CD4-positive, alpha-beta memory T cell (primary cell): ENCODE measurements around the gene NAALADL2. TPM values are rescaled to one million over a fixed set of nuclear protein-coding genes. Genes with fewer than 3 reads are reported as not detected.

ENCODE experiments used
- CTCF ChIA-PET: fragments of 350-600 bp; sonication (Branson Sonifier 250); formaldehyde crosslinking; loops from one replicate; lab custom pipeline; 2021; ENCODE audit warnings: inconsistent platforms; ENCODE audit not compliant: partially characterized antibody; lab: Charles Lee
- POLR2A ChIA-PET: fragments of 350-600 bp; sonication (Branson Sonifier 250); formaldehyde crosslinking; loops from one replicate; lab custom pipeline; 2021; ENCODE audit not compliant: partially characterized antibody; lab: Charles Lee
- DNase-seq, 5 donors: peaks; one replicate each; pipeline versions ENCODE4 v3.0.0 to v3.0.0-alpha.2; 2020 to 2022; ENCODE audit warnings: mixed read lengths in 1 of 5
- H3K27ac ChIP-seq: one replicate; pipeline ENCODE4 v1.7.0; 2013; ENCODE audit warnings: low read depth, low read length
- H3K27me3 ChIP-seq: 2 replicates; pipeline ENCODE4 v1.7.0; 2013; ENCODE audit warnings: mild to moderate bottlenecking, low read length, moderate library complexity; ENCODE audit not compliant: insufficient read depth
- H3K36me3 ChIP-seq: 2 replicates; pipeline ENCODE4 v1.7.0; 2013; ENCODE audit warnings: mild to moderate bottlenecking, low read length, moderate library complexity; ENCODE audit not compliant: insufficient read depth
- H3K4me1 ChIP-seq: 2 replicates; pipeline ENCODE4 v1.7.0; 2013; ENCODE audit warnings: mild to moderate bottlenecking, low read length, moderate library complexity; ENCODE audit not compliant: insufficient read depth
- H3K4me3 ChIP-seq, 2 donors: one replicate each; pipeline ENCODE4 v1.7.0; 2013; ENCODE audit warnings: low read length in 2 of 2, mild to moderate bottlenecking in 1 of 2
- H3K9me3 ChIP-seq, 2 donors: one replicate each; pipeline ENCODE4 v1.7.0; 2013; ENCODE audit warnings: low read length in 2 of 2, control low read depth in 1 of 2; ENCODE audit not compliant: control insufficient read depth in 1 of 2
- H3K27ac Mint-ChIP-seq, 7 donors: one replicate each; pipeline ENCODE4 v1.8.0; 2020 to 2021; ENCODE audit warnings: mixed read lengths in 7 of 7, mild to moderate bottlenecking in 6 of 7, inconsistent platforms in 3 of 7, moderate library complexity in 3 of 7
- H3K27me3 Mint-ChIP-seq, 2 donors: one replicate each; pipeline ENCODE4 v1.8.0; 2020 to 2021; ENCODE audit warnings: mixed read lengths in 2 of 2
- H3K36me3 Mint-ChIP-seq, 2 donors: one replicate each; pipeline ENCODE4 v1.8.0; 2020 to 2021; ENCODE audit warnings: mixed read lengths in 2 of 2, inconsistent platforms in 1 of 2, mild to moderate bottlenecking in 1 of 2
- H3K4me1 Mint-ChIP-seq, 4 donors: one replicate each; pipeline ENCODE4 v1.8.0; 2020 to 2021; ENCODE audit warnings: mixed read lengths in 4 of 4, mild to moderate bottlenecking in 1 of 4
- H3K4me3 Mint-ChIP-seq, 8 donors: one replicate each; pipeline ENCODE4 v1.8.0; 2020 to 2021; ENCODE audit warnings: mixed read lengths in 8 of 8, mild to moderate bottlenecking in 7 of 8, moderate library complexity in 6 of 8, inconsistent platforms in 3 of 8
- H3K9me3 Mint-ChIP-seq, 8 donors: one replicate each; pipeline ENCODE4 v1.8.0; 2020 to 2021; ENCODE audit warnings: mixed read lengths in 8 of 8, mild to moderate bottlenecking in 5 of 8, inconsistent platforms in 3 of 8, moderate library complexity in 1 of 8
- intact Hi-C: fragments of 100-400 bp; cut with micrococcal nuclease; formaldehyde crosslinking; loops from one replicate; pipeline ENCODE4 v1.15.1; 2023
- polyA plus RNA-seq, 2 donors: library from polyadenylated mRNA; unstranded; fragments of 300-500 nt; fragmentation: Illumina TruSeq; gene quantifications; one replicate each; pipeline ENCODE4 v1.2.3, GENCODE V29; 2021
- total RNA-seq, 2 experiments: library from RNA; stranded (reverse); gene quantifications; one replicate each; pipeline ENCODE4 v1.2.3, GENCODE V29; 2021

The NAALADL2 gene
- total and polyA plus RNA-seq, 4 experiments from 2014 or later, result not detected

GRCh38 chr3:175702956-175703355 lies 843.8 kb downstream of the NAALADL2 start:
- no peaks in the 10 kb centered on the region for H3K27me3 ChIP-seq
- no peak overlapping the region for H3K27ac ChIP-seq
- Mint-ChIP-seq H3K4me3 (no peak overlapping the region), H3K36me3 (no peaks in the 10 kb centered on the region), H3K27me3 (no peaks in the 10 kb centered on the region), H3K27ac (no peak overlapping the region), H3K9me3 (peaks cover 0 to 8% (median 0%) of the 10 kb centered on the region in 8 donors), H3K4me1 (no peaks in the 10 kb centered on the region)
- intact Hi-C loops, result no loop called here
- no peak for DNase-seq
- H3K9me3 ChIP-seq, result no peaks in the 10 kb centered on the region
- H3K4me1 ChIP-seq, result no peaks in the 10 kb centered on the region
- ChIA-PET CTCF (interaction anchor here (1.3 kb wide), 1 partner anchor 23 kb away, joined by 4 read pairs; no protein-coding TSS in a partner anchor), POLR2A (no interaction called here)
- H3K4me3 ChIP-seq, result no peak overlapping the region
- H3K36me3 ChIP-seq, result no peaks in the 10 kb centered on the region

DNA sequence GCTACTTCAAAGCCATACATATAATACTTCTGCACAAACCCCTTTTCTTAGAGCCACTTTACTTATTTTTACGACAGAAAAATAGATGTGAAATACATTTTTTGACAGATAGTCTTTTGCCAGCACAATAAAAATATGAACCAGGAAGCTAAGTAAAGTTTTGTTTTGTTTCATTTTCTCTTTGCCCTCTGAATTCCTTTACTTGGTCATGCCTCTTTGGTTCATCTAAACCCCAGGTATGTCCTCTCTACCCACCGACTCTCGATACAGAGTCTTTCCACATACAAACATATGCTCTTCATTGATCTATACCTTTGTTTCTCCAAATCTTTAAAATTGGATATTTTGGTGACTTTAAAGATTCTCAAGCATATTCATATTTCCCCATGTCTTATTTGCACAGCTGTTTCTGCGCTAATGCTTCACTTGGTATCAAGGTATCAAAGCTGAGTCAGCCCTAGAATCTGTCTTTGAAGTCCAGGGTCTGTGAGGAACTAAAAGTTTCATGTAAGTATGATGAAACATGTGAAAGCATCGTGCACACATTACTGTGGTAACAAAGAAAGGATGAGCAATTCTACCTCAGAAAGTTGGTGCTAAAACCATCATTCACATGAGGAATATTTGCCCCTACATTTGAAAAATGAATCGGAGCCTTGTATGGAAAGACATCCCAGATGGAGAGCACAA lies 845.4 kb downstream of the NAALADL2 start:
- no peak for DNase-seq
- ChIA-PET POLR2A (no interaction called here), CTCF (no interaction called here)
- Histone ChIP-seq H3K27me3 (no peaks in the 10 kb centered on the region), H3K9me3 (no peaks in the 10 kb centered on the region), H3K36me3 (no peaks in the 10 kb centered on the region), H3K4me1 (no peaks in the 10 kb centered on the region), H3K4me3 (no peak overlapping the region), H3K27ac (no peak overlapping the region)
- no peaks in the 10 kb centered on the region for H3K4me1 Mint-ChIP-seq
- no peaks in the 10 kb centered on the region for H3K27me3 Mint-ChIP-seq
- intact Hi-C loops, result no loop called here
- no peak overlapping the region for H3K4me3 Mint-ChIP-seq
- H3K9me3 Mint-ChIP-seq, result peaks cover 0 to 7% (median 0%) of the 10 kb centered on the region in 8 donors
- H3K27ac Mint-ChIP-seq, result no peak overlapping the region
- H3K36me3 Mint-ChIP-seq, result no peaks in the 10 kb centered on the region

- H3K4me3 Mint-ChIP-seq, result no peak overlapping the region
- H3K27me3 Mint-ChIP-seq, result no peaks in the 10 kb centered on the region
- no peaks in the 10 kb centered on the region for H3K9me3 ChIP-seq
- H3K27ac Mint-ChIP-seq, result no peak overlapping the region
- no peaks in the 10 kb centered on the region for H3K4me1 ChIP-seq
- H3K9me3 Mint-ChIP-seq, result peaks cover 0 to 5% (median 0%) of the 10 kb centered on the region in 8 donors
- no peak for DNase-seq
- H3K4me3 ChIP-seq, result no peak overlapping the region
- ChIA-PET CTCF (no interaction called here), POLR2A (no interaction called here)
- intact Hi-C loops, result no loop called here
- no peaks in the 10 kb centered on the region for H3K27me3 ChIP-seq
- H3K4me1 Mint-ChIP-seq, result no peaks in the 10 kb centered on the region
- no peaks in the 10 kb centered on the region for H3K36me3 ChIP-seq
- no peaks in the 10 kb centered on the region for H3K36me3 Mint-ChIP-seq
- no peak overlapping the region for H3K27ac ChIP-seq
Measured at GRCh38 chr3:175713268-175713667, 854.1 kb downstream of the NAALADL2 start.

- Mint-ChIP-seq H3K36me3 (no peaks in the 10 kb centered on the region), H3K4me3 (no peak overlapping the region), H3K27me3 (no peaks in the 10 kb centered on the region), H3K9me3 (peaks cover 0 to 6% (median 0%) of the 10 kb centered on the region in 8 donors), H3K27ac (no peak overlapping the region), H3K4me1 (no peaks in the 10 kb centered on the region)
- H3K36me3 ChIP-seq, result no peaks in the 10 kb centered on the region
- DNase-seq, result no peak
- ChIA-PET POLR2A (no interaction called here), CTCF (no interaction called here)
- H3K27ac ChIP-seq, result no peak overlapping the region
- H3K9me3 ChIP-seq, result peaks cover 0 to 3% of the 10 kb centered on the region in 2 donors
- intact Hi-C loops, result no loop called here
- no peaks in the 10 kb centered on the region for H3K27me3 ChIP-seq
- no peaks in the 10 kb centered on the region for H3K4me1 ChIP-seq
- H3K4me3 ChIP-seq, result no peak overlapping the region
Measured at GRCh38 chr3:175716446-175716845, 857.3 kb downstream of the NAALADL2 start.

- no peak overlapping the region for H3K27ac ChIP-seq
- no peak overlapping the region for H3K4me3 ChIP-seq
- peak overlapping the region in 1 of 7 donors; percentile 36 for H3K27ac Mint-ChIP-seq
- no peak overlapping the region for H3K4me3 Mint-ChIP-seq
- no peak for DNase-seq
- intact Hi-C loops, result no loop called here
- no peaks in the 10 kb centered on the region for H3K36me3 Mint-ChIP-seq
- no peaks in the 10 kb centered on the region for H3K4me1 Mint-ChIP-seq
- no peaks in the 10 kb centered on the region for H3K27me3 Mint-ChIP-seq
- no peaks in the 10 kb centered on the region for H3K36me3 ChIP-seq
- no peaks in the 10 kb centered on the region for H3K4me1 ChIP-seq
- no peaks in the 10 kb centered on the region for H3K27me3 ChIP-seq
- ChIA-PET POLR2A (no interaction called here), CTCF (no interaction called here)
- H3K9me3 Mint-ChIP-seq, result peaks cover 0 to 7% (median 0%) of the 10 kb centered on the region in 8 donors
- H3K9me3 ChIP-seq, result no peaks in the 10 kb centered on the region
Measured at GRCh38 chr3:175726228-175726627, 867.1 kb downstream of the NAALADL2 start.

- Histone ChIP-seq H3K9me3 (no peaks in the 10 kb centered on the region), H3K4me3 (no peak overlapping the region), H3K4me1 (no peaks in the 10 kb centered on the region), H3K27me3 (no peaks in the 10 kb centered on the region), H3K27ac (no peak overlapping the region), H3K36me3 (no peaks in the 10 kb centered on the region)
- Mint-ChIP-seq H3K4me3 (no peak overlapping the region), H3K36me3 (no peaks in the 10 kb centered on the region), H3K27me3 (no peaks in the 10 kb centered on the region), H3K9me3 (peaks cover 0 to 9% (median 4%) of the 10 kb centered on the region in 8 donors), H3K27ac (no peak overlapping the region), H3K4me1 (no peaks in the 10 kb centered on the region)
- CTCF ChIA-PET, result no interaction called here
- intact Hi-C loops, result no loop called here
- DNase-seq, result no peak
- POLR2A ChIA-PET, result no interaction called here
Measured at GRCh38 chr3:175728566-175728965, 869.4 kb downstream of the NAALADL2 start.

GRCh38 chr3:175729466-175729865 lies 870.3 kb downstream of the NAALADL2 start:
- no peak overlapping the region for H3K4me3 Mint-ChIP-seq
- ChIA-PET POLR2A (interaction anchor here (0.6 kb wide), 1 partner anchor 109 kb away, joined by 4 read pairs; no protein-coding TSS in a partner anchor), CTCF (no interaction called here)
- Histone ChIP-seq H3K4me1 (no peaks in the 10 kb centered on the region), H3K9me3 (no peaks in the 10 kb centered on the region), H3K27ac (no peak overlapping the region), H3K4me3 (no peak overlapping the region), H3K36me3 (no peaks in the 10 kb centered on the region), H3K27me3 (no peaks in the 10 kb centered on the region)
- H3K27ac Mint-ChIP-seq, result no peak overlapping the region
- H3K36me3 Mint-ChIP-seq, result no peaks in the 10 kb centered on the region
- intact Hi-C loops, result no loop called here
- H3K27me3 Mint-ChIP-seq, result no peaks in the 10 kb centered on the region
- H3K4me1 Mint-ChIP-seq, result no peaks in the 10 kb centered on the region
- H3K9me3 Mint-ChIP-seq, result peaks cover 0 to 9% (median 4%) of the 10 kb centered on the region in 8 donors
- no peak for DNase-seq
